ENCODE data around the gene COQ10B. TPM values are rescaled to one million over a fixed set of nuclear protein-coding genes. Genes with fewer than 3 reads are reported as not detected.
"Not testable (repeated sequence)": the region's sequence is repeated elsewhere in the genome, so short reads cannot be mapped to it uniquely, and the experiment has no call there.

COQ10B gene
- total RNA-seq, 1 donor from 2014 or later: 20.5 TPM

GRCh38 chr2:197450935-197451358 is 2.4 kb upstream of the COQ10B start:
- DNase-seq (ENCODE audit: low read depth in 2 of 2): not testable (repeated sequence)

- DNase-seq (ENCODE audit: low read depth in 2 of 2): no peak
Measured at GRCh38 chr2:197452754-197453122, 614 bp upstream of the COQ10B start.

GRCh38 chr2:197453914-197454398 is 604 bp downstream of the COQ10B start:
- peak; percentile 86 to 96 for DNase-seq (ENCODE audit: low read depth in 2 of 2)

GRCh38 chr2:197454923-197455322 is 1.6 kb downstream of the COQ10B start:
- no peak for DNase-seq (ENCODE audit: low read depth in 2 of 2)

GRCh38 chr2:197455428-197455827 is 2.1 kb downstream of the COQ10B start:
- no peak for DNase-seq (ENCODE audit: low read depth in 2 of 2)

- no peak for DNase-seq (ENCODE audit: low read depth in 2 of 2)
Measured at GRCh38 chr2:197460649-197461048, 7.3 kb downstream of the COQ10B start.

GRCh38 chr2:197461057-197461456 is 7.7 kb downstream of the COQ10B start:
- DNase-seq (ENCODE audit: low read depth in 2 of 2): peak in 1 of 2 donors; percentile 8

GRCh38 chr2:197464175-197464574 is 10.8 kb downstream of the COQ10B start:
- DNase-seq (ENCODE audit: low read depth in 2 of 2): peak; percentile 5 to 6

- DNase-seq (ENCODE audit: low read depth in 2 of 2): no peak
Measured at GRCh38 chr2:197472166-197472565, 18.8 kb downstream of the COQ10B start.

- no peak for DNase-seq (ENCODE audit: low read depth in 2 of 2)
Measured at GRCh38 chr2:197477797-197478196, 24.4 kb downstream of the COQ10B start.

- DNase-seq (ENCODE audit: low read depth in 2 of 2): no peak
Measured at GRCh38 chr2:197480165-197481036, 27.0 kb downstream of the COQ10B start.

GRCh38 chr2:197484248-197484647 is 30.9 kb downstream of the COQ10B start:
- DNase-seq (ENCODE audit: low read depth in 2 of 2): not testable (repeated sequence)

- DNase-seq (ENCODE audit: low read depth in 2 of 2): no peak
Measured at GRCh38 chr2:197486175-197486574, 32.8 kb downstream of the COQ10B start.

- DNase-seq (ENCODE audit: low read depth in 2 of 2): no peak
Measured at GRCh38 chr2:197487385-197487784, 34.0 kb downstream of the COQ10B start.

GRCh38 chr2:197495433-197496134 is 42.2 kb downstream of the COQ10B start:
- DNase-seq (ENCODE audit: low read depth in 2 of 2): no peak

- no peak for DNase-seq (ENCODE audit: low read depth in 2 of 2)
Measured at GRCh38 chr2:197496695-197497094, 43.3 kb downstream of the COQ10B start.

- DNase-seq (ENCODE audit: low read depth in 2 of 2): no peak
Measured at GRCh38 chr2:197497326-197497725, 44.0 kb downstream of the COQ10B start.

GRCh38 chr2:197498235-197498936 is 45.0 kb downstream of the COQ10B start:
- DNase-seq (ENCODE audit: low read depth in 2 of 2): no peak

GRCh38 chr2:197498937-197499593 is 45.7 kb downstream of the COQ10B start:
- peak in 1 of 2 donors; percentile 76 for DNase-seq (ENCODE audit: low read depth in 2 of 2)

- peak; percentile 99 for DNase-seq (ENCODE audit: low read depth in 2 of 2)
Measured at GRCh38 chr2:197499594-197500502, 46.5 kb downstream of the COQ10B start, which contains the start of the genes HSPD1 and HSPE1. Gene HSPD1, minus strand, starts transcription at chr2:197499840. Its CDS starts 992 bp downstream, at chr2:197498848. Gene HSPE1, plus strand, starts transcription at chr2:197500379. Its CDS starts 58 bp downstream, at chr2:197500437.
